Measurements from ENCODE around the gene TDO2.
"Not testable (repeated sequence)": the region's sequence is repeated elsewhere in the genome, so short reads cannot be mapped to it uniquely, and the experiment has no call there.

Gene TDO2

DNA sequence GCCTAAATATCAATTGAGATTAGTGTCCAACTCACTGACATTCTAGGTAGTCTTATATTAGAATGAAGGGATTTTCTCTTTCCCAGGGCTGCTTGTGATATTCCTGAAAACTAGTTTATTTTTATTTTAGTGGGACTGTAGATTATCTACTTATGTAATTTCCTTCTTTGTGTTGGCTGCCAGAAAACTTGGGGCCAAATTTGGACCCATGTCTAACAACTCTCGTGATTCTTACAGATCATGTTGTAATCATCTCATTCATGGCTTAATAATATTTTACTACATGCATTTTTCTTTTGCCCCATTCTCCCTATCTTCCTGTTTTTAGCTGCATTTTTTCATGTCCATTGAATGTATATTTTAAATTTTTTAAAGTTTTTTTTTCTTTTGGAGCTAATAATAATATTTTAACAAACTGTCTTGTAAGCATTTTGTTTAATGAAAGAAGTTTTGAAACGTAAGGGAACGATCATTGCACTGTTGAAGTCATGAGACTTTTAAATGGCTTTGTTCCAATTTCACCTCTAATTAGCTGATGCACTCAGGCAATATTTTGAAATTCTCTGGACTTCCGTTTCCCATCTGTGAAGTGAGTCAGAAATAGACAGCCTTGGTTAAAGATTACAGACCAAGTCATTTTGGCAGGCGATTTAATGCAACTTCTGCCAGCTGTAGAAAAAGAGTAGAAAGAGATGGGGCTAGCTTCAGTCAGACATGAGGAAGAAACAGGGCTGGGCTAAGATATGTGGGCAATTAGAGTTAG, 14.3 kb upstream of the TDO2 start:
- TF ChIP-seq, protein P1, sequence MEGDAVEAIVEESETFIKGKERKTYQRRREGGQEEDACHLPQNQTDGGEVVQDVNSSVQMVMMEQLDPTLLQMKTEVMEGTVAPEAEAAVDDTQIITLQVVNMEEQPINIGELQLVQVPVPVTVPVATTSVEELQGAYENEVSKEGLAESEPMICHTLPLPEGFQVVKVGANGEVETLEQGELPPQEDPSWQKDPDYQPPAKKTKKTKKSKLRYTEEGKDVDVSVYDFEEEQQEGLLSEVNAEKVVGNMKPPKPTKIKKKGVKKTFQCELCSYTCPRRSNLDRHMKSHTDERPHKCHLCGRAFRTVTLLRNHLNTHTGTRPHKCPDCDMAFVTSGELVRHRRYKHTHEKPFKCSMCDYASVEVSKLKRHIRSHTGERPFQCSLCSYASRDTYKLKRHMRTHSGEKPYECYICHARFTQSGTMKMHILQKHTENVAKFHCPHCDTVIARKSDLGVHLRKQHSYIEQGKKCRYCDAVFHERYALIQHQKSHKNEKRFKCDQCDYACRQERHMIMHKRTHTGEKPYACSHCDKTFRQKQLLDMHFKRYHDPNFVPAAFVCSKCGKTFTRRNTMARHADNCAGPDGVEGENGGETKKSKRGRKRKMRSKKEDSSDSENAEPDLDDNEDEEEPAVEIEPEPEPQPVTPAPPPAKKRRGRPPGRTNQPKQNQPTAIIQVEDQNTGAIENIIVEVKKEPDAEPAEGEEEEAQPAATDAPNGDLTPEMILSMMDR (IDR thresholded peaks at IDR 0.05; ENCODE audit: low read depth, low read length), result no peak
- no peak overlapping the region for H3K4me3 ChIP-seq (replicated peaks in 1 of 2; ENCODE audit: low read depth in 2 of 2, low read length in 2 of 2)
- DNase-seq (ENCODE audit: low read depth in 2 of 2), result peak; percentile 88 to 96

DNA sequence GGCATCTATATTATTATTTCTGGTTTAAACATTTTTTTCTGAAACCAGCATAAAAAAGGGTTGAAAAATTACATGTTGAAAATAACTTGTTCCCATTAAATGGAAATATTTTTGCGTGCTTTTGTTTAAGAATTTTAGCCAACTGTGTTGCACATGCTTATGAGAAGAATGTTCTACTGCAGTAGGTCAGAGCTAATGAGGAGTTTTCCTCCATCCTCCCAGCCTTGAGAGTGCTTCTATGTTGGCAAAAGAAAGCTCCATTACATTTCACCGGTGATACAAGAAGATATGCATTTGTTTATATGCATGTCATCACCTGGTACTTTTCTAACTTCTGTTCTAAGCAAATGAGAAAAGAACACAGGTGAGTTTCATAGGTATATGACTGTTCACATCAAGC, 13.6 kb upstream of the TDO2 start:
- no peak overlapping the region for H3K4me3 ChIP-seq (replicated peaks in 1 of 2; ENCODE audit: low read depth in 2 of 2, low read length in 2 of 2)
- TF ChIP-seq, protein P1 (IDR thresholded peaks at IDR 0.05; ENCODE audit: low read depth, low read length), result no peak
- no peak for DNase-seq (ENCODE audit: low read depth in 2 of 2)

DNA sequence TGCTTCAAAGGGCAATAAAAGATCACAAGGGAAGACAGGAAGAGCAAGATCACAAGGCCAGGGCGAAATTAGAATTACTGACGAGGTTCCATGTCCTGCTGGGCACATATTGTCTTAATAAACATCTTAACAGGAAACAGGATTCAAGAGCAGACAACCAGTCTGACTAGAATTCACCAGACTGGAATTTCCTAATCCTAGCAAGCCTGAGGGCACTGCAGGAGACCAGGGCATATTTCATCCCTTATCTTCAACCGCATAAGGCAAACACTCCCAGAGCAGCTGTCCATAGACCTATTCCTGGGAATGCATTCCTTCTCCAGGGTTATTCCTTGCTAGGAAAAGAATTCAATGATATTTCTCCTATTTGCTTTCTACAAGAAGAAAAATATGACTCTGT, 12.4 kb upstream of the TDO2 start:
- DNase-seq (ENCODE audit: low read depth in 2 of 2), result no peak
- TF ChIP-seq, protein P1 (IDR thresholded peaks at IDR 0.05; ENCODE audit: low read depth, low read length), result no peak
- H3K4me3 ChIP-seq (replicated peaks in 1 of 2; ENCODE audit: low read depth in 2 of 2, low read length in 2 of 2), result no peak overlapping the region

DNA sequence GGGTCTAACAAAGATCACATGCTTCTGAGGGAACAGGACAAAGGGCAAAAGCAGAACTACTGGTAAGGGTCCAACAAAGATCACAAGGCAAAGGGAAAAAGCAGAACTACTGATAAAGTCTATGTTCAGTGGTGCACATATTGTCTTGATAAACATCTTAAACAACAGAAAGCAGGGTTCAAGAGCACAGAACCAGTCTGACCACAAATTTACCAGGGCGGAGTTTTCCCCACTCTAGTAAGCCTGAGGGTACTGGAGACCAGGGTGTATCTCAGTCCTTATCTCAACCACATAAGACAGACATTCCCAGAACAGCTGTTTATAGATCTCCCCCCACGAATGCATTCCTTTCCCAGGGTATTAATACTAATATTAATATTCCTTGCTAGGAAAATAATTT, 5.1 kb upstream of the TDO2 start:
- not testable (repeated sequence) for H3K4me3 ChIP-seq (replicated peaks in 1 of 2; ENCODE audit: low read depth in 2 of 2, low read length in 2 of 2); DNase-seq (ENCODE audit: low read depth in 2 of 2)

DNA sequence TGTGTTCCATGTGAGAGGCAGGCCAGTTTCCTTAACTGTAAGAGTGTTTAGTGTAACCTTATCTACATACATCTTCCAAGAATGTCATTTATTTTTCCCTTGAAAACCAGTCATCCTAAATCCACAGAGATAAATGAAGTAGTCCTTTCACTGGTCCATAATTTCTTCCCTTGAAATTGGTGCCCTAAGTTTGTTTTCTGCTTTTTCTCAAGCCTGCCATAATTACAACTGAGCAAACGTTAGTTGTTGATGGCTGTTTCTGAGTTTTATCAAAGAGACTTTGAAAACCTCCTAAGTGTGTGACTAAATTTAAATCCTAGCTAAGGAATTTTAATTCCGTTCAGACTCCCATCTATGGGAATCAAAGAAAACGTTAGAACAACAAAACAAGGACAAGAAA, 3.6 kb upstream of the TDO2 start:
- no peak overlapping the region for H3K4me3 ChIP-seq (replicated peaks in 1 of 2; ENCODE audit: low read depth in 2 of 2, low read length in 2 of 2)
- DNase-seq (ENCODE audit: low read depth in 2 of 2), result no peak
- TF ChIP-seq, protein P1 (IDR thresholded peaks at IDR 0.05; ENCODE audit: low read depth, low read length), result no peak

DNA sequence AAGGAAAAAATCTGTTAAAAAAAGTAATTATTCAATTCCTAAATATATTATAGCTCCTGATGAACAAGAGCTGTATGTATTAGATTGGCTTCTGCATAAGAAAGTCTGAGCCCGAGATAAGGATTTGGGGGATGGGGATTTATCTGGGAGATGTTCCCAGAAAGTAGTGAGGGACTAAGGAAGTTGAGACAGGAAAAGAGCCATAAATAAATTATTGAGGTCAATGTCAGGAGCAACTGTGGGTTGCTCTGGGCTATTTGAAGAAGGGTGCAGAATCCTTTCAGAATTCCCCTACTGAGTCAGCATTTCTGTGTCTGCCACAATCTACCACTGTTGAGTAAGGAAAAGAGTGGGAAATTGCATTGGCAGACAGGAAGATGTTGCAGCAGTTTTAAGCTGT, 3.1 kb upstream of the TDO2 start:
- no peak overlapping the region for H3K4me3 ChIP-seq (replicated peaks in 1 of 2; ENCODE audit: low read depth in 2 of 2, low read length in 2 of 2)
- DNase-seq (ENCODE audit: low read depth in 2 of 2), result peak; percentile 26 to 81
- TF ChIP-seq, protein P1 (IDR thresholded peaks at IDR 0.05; ENCODE audit: low read depth, low read length), result no peak

DNA sequence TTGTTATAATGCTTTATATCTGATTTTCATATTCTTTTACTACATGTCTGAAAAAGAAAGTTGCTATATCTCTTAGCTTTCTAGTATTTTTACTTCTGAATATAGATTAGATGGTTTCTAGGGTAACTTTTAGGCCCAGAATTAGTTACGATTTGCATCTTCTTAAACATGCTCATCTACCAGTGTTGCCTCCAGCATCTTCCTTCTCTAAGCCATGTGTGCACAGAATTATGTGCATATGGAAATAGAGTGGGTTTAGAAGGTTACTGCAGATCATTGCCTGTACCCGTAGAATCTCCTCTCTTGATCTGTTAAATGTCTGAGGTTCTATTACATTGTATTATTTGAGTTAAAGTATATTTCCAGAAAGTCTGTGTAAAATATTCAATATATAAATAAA, 2.5 kb upstream of the TDO2 start:
- DNase-seq (ENCODE audit: low read depth in 2 of 2), result no peak
- TF ChIP-seq, protein P1 (IDR thresholded peaks at IDR 0.05; ENCODE audit: low read depth, low read length), result no peak
- H3K4me3 ChIP-seq (replicated peaks in 1 of 2; ENCODE audit: low read depth in 2 of 2, low read length in 2 of 2), result no peak overlapping the region

All from cardiac fibroblast (primary cell).